SH-SY5Y (cell line): ENCODE data around the gene TRIL.

ENCODE experiments used
- GATA2 ChIP-seq: IDR thresholded peaks from 2 replicates; pipeline ENCODE4 v1.6.1; 2011; ENCODE audit warnings: mild to moderate bottlenecking, low read depth, low read length
- GATA3 ChIP-seq: IDR thresholded peaks from 2 replicates; pipeline ENCODE4 v1.6.1; 2011; ENCODE audit warnings: low read depth, mild to moderate bottlenecking, low read length, moderate library complexity

Gene TRIL

GRCh38 chr7:28988810-28989209, 30.7 kb upstream of the TRIL start:
- no peak for TF ChIP-seq GATA2
- no peak for TF ChIP-seq GATA3

- TF ChIP-seq GATA2 (no peak), GATA3 (no peak)
Measured at GRCh38 chr7:28988091-28988490, 30.0 kb upstream of the TRIL start.

DNA sequence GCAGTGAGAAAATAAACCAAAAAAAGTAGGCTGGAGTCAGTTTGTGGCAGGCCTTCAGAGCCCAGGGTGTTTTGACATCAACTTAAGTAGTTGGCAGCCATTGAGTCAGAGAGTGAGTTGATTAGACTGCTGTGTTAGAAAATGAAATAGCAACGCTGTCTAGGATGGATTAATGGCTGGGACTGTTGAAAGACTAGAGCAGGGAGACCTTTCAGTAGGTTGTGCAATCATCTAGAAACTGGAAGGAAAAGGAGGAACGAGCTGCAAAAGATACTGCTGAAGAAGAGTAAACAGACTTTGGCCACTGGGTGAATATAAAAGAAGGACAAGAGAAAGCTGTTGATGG, 28.6 kb upstream of the TRIL start:
- no peak for TF ChIP-seq GATA3
- TF ChIP-seq GATA2, result no peak

GRCh38 chr7:28986028-28986764, 28.1 kb upstream of the TRIL start:
- TF ChIP-seq GATA3 (no peak), GATA2 (no peak)

DNA sequence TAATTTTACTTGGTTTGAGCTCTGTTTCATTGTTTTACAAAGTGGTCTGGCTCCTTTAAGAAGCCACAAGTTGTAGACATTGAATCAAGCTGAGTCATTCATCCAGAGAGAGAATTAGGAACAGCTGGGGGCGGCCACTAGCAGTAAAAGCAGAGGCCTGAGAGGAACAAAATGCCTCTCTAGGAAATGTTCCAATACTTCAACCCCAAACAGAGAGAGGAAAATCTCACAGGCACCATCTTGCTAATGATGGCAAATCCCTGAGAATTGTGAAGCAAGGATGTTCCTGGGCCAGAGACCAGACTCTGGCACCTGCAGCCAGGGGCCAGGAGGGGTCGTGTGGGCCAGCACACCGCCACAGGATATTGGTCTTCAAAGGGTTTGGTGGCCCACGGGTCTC, 26.5 kb upstream of the TRIL start:
- no peak for TF ChIP-seq GATA2
- TF ChIP-seq GATA3, result no peak

DNA sequence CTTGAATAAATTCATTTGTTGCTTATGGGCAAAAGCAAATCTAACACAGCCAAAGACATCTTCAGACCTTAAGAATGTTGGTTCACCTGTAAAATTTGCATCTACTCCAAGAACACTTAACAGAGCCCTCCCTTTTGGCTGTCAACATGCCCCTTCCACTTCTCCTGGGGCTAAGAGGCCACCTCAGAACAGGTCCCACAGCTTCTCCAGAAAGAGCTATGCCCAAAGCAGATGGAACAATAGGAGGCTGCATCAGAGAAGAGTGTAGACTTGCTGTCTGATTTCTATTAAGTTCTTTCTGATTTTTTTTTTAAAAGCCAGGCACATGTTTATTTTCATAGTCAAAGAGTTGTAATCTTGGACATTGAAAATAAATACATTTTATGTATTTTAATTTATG, 26.1 kb upstream of the TRIL start:
- TF ChIP-seq GATA3 (no peak), GATA2 (no peak)

DNA sequence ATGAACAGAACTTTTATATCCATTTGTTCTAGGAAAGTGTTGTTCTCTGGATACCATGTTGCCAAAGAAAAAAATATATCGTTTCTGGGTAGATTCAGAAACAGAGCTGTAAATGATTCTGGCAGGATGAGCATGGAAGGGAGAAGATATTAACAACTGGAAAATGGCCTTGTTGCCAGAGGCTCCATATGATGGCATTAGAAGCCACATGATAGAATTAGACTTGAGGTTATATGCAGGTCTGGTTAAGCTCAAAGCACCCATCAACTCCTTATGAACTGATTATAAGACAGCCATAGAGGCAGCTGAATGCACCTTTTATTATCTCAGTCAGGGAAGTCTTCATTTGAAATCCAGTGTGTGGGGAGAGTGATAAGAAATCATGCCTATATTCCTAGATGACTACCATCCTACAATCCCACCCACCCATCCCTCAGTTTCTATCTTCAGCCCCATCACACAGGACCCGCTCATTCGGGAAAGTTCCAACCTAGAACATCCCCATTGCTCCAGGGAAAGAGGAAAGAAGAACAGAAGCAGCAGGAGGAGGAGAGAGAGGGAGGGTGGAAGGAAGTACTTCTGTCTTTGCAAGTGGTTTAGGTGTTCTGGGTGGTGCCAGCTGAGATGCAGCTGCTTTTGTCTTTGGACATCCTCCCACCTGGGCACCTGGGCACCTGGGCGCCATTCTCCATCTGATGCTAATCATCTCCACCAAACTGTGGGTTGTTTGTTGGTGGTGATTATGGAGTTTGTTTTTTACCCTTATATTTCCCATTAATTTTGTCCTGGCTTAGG, 25.5 kb upstream of the TRIL start:
- TF ChIP-seq GATA3 (0 out of 2 replicates have a peak, but pooled peaks have one; percentile 42), GATA2 (peak; percentile 68)

DNA sequence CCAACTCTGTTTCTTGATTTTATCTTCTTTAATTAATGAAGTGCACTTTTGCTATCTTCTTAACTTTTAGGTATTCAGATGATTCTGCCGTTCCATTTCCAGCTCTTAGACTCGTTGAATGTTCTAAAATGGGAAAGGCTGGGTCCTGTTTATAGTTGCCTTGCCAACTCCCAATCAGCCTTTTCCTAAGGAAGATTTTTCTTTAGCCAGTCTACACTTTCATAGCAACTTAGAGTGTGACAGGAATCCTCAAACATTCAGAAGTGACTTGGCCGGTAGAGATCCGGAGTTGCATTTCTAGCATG, 23.0 kb upstream of the TRIL start:
- TF ChIP-seq GATA3 (no peak), GATA2 (no peak)

DNA sequence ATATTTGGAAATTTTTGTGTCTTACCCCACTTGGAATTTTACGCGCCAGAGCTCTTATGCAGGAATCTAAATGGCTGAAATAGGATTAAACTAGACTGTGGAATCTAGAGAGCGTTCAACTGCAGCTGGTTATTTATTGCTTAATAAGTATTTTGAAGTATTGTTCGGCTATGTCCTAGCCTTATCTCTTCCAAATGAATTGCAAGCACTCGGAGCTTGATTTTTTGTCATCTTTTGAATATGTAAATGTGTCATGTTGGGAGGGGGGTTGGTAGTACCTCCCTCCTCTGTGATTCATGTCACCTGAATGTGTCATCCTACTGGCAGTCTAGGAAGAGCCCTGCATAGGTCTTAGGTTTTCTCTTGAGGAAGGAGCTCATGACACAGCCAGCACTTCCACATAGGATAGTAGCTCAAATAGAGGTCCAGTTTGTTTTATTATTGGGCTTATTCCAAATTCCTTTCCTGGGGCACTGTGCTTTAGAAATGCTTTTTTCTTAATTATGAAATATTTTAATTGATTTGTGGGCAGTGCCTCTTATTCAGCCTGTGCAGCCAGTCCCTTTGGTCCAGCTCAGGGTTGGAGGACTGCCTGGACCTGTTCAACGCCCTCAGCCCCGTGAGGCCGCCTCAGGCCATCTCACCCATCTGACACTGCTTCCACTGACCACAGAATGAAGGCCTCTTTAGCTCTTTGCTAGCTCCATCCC, 22.5 kb upstream of the TRIL start:
- no peak for TF ChIP-seq GATA2
- no peak for TF ChIP-seq GATA3

DNA sequence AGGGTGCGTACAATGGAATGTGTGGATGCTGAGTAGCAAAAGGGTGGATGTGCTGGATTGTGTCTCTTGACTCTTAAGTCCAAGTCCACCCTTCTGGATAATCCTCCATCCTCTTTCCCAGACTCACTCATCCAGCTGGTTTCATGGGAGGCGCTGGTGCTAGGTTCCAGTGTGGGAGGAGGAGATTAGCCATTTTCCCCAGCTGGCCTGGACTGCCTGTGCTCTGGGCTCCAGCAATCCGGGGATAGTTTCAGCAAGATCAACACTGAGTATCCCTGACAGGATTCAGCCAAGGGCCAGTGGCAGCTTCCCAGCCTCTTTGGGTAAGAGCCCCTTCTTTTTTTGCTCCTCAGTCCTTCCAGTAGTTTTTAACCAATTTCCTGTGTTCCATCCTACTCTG, 21.6 kb upstream of the TRIL start:
- TF ChIP-seq GATA2 (no peak), GATA3 (no peak)

GRCh38 chr7:28977881-28978280, 19.8 kb upstream of the TRIL start:
- TF ChIP-seq GATA3 (no peak), GATA2 (no peak)

DNA sequence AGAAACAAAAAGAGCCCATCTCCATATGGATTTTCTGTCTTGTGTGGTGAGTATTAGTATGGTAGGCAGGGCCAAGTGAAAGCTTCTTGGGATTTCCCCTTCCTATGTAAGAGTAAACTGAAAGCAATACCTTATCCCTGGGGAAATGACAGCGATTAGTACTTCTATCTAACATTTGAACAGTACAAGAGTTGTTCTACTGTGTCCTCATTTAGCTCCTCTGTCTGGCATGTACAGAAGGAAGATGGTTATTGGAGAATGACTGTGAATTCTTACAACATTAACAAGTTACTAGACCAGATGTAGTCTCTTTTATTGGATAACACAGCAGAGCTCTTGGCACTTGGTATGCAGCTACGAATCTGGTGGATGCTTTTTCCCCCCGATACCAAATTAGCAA, 17.9 kb upstream of the TRIL start:
- no peak for TF ChIP-seq GATA3
- TF ChIP-seq GATA2, result no peak

DNA sequence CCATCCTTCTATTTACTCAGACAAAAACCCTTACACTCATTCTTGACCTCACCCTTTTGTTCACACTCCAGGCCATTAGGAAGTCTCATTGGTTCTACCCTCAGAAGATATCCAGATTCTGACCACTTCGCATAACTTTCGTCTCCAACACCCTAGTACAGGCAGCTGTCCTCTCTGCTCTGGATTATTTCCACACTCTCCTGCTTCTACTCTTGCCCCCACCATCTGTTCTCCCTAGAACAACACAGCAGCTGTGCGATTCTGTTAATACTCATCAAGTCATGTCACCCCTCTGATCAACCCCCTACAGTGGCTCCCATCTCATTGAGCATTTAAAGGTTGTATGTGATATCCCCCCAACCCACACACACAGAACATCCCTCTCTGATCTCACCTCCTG, 15.5 kb upstream of the TRIL start:
- no peak for TF ChIP-seq GATA2
- no peak for TF ChIP-seq GATA3

DNA sequence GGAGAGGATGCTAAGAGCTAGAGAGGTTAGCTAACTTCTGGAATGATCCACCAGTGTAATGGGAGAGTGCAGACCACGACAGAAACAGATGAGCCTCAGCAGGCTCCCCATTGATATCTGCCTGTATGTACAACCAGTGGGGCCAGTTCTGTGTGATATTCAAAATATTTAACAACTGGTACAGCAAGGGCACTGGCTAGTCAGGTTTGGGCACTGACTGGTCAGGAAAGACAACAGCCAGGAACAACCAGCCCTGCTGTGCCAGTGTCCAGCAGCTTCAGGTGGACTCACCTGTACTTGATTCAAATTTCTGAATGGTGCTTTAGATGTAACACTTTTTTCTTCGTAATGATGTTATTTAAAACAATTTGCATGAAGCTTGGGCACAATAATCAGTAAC, 5.9 kb upstream of the TRIL start:
- no peak for TF ChIP-seq GATA3
- TF ChIP-seq GATA2, result no peak

DNA sequence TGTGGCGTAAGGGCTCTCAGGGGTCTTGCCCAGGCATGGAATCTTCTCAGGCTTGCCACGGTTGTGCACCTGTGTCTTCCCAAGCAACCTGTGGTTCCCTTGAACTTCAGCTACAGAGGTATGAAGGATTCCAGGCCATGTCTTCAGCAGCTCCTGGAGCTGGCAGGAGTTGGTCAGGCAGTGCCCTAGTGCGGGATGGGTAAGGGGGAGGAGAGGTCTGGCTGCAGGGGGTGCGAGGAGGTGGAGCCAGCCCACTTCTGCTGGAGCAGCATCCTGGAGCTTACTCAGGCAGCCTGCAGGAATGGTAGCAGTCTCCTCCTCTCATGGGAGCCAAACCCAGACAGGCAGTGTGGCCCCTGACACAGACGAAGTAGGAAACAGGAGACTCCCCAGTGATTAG, 3.8 kb upstream of the TRIL start:
- TF ChIP-seq GATA2 (no peak), GATA3 (no peak)
